Islet of Langerhans (tissue), 1 donor: ENCODE results near the gene ARFIP2.
A peak's percentile ranks its signal among the peaks of the same experiment; 100 is the strongest.

ENCODE experiments used
- FAIRE-seq: peaks from one replicate; lab custom pipeline; 2011; peaks lifted over from hg19 to GRCh38; lab: Jason Lieb, UNC

The ARFIP2 gene

DNA sequence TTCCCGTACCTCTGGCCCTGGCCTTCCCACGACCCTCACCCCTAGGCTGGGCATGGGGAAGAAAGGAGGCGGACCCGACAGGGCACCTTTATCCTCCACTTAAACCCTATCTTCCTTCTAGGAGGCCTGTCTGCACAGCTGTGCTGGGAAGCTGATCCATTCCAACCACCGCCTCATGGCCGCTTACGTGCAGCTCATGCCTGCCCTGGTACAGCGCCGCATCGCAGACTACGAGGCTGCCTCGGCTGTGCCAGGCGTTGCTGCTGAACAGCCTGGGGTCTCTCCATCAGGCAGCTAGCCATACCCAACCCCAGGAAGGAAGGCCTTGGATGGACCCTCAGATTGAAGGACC lies 769 bp upstream of the ARFIP2 start:
- no peak for FAIRE-seq

DNA sequence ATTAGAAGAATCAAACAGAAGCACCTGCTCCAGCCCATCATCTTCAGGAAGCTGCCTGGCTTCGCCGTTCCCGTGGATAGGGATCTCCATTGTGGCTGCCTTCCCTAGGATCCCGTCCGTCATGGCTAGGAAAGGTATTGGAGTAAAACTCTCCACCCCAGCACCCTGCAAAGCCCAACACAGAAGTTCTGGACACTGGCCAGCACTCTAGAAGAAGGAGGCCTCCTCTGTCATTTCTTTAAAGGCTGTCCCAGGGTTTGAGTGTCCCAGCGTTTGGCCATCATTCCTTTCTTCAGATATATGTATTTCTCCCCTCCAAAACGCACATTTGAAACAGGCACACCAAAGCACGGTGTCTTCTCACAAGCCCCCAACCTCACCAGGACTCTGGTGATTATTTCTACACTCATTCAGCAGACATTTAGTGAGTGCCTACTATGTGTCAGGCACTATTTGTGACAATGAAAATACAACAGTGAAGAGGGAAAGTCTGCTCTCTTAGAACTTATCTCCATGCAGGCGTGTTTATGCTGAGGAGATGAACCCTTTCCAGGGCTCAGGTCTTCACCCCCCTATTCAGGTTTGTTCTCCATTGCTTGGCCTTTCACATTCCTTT lies 724 bp downstream of the ARFIP2 start:
- FAIRE-seq = no peak

- FAIRE-seq = no peak
Measured at GRCh38 chr11:6476571-6476970, 4.6 kb downstream of the ARFIP2 start.

- peak; percentile 81 for FAIRE-seq
Measured at GRCh38 chr11:6475936-6476335, 5.2 kb downstream of the ARFIP2 start.

GRCh38 chr11:6474806-6475500 lies 6.2 kb downstream of the ARFIP2 start:
- FAIRE-seq = no peak

DNA sequence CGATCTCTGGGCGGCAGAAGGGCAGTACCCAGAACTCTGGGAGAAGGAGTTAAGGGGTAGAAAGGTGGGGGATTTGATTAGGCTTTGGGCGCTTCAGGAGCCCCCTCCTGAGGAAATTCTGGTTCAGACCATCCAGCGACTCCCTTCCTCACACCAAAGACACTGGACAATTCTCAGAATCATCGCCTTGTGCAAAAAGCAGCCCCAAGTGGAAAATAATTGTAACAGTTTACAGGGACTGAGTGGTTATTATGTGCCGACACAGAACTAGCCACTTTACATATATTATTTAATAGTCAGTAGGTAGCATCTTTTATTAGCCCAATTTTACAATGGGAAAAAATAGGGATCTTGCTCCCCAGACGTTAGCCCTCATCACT lies 6.7 kb downstream of the ARFIP2 start:
- FAIRE-seq = no peak

- FAIRE-seq = no peak
Measured at GRCh38 chr11:6473451-6474412, 7.4 kb downstream of the ARFIP2 start, which contains the start of gene TRIM3. Gene TRIM3 (minus strand): TSS chr11:6473941. CDS start chr11:6465695, 8,246 bp downstream.

DNA sequence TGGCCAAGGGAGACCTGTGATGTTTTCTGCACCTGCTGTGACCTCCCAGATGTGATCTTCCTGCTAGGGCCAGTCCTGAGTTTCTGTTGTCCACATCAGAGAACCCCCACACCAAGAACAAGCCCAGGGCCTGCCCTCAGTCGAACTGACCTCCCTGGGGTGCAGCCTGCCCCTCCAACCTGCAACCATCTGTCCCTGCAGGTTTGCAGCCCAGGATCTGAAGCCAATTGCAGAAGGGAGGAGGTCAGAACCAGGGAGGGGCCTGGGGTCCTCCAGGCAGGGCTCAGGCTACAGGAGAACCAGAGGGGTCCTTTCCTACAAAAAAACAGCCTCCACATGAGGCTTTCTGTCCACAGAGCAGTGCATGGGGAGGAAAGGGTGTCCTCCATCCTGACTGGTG lies 8.2 kb downstream of the ARFIP2 start:
- FAIRE-seq = no peak

DNA sequence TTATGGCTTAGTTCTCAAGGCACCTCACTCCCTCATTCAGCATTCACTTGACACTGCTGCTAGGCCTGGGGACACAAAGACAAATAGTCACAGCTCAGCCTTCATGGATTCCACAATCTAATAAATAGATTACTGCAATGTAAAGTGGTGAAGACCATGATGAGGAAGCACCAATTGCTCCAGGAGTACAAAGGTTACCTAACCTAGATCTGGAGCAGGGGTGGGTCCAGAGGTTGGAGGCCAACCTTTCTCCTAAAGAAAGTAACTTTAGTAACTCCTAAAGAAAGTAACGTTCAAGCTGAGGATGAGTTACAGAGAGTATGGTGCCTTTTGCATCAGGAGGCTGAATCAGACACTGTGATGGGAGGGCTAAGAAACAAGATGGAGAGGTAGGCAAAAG lies 11.5 kb downstream of the ARFIP2 start:
- FAIRE-seq = no peak

DNA sequence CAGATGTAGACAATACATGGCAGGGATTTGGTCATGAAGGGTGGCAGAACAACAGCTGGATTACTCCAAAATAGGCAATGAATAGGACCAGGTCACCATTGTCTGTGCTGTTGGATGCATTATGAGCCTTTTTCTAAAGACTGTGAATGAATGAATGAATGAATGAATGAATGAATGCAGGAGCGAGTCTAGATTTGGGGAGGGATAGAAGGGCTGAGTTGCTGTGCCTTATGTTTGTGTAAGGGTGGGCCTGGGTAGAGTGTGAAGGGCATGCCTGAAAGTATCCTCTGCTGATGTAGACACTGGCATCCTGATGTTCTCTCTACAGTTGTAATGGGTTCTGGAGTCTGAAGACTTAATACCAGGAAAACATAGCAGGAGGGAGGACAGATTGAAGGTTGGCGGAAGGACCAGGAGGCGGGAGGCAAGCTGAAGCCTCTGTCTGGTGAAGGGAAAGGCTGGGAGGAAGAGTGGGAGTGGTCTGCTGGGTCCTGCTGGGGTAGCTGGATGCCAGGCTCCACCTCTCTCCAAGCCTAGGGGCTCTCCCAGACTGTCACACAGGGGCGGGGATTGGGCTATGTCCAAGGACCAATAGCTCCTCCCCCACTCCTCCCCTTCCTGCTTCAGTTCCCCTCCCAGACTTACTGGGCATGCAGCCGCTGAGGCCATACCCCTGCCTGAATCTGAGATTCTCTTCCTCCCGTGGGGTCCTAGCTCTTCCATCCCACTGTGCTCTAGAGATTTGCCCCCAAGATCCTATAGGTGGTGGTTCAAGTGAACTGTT lies 12.2 kb downstream of the ARFIP2 start:
- FAIRE-seq = no peak

DNA sequence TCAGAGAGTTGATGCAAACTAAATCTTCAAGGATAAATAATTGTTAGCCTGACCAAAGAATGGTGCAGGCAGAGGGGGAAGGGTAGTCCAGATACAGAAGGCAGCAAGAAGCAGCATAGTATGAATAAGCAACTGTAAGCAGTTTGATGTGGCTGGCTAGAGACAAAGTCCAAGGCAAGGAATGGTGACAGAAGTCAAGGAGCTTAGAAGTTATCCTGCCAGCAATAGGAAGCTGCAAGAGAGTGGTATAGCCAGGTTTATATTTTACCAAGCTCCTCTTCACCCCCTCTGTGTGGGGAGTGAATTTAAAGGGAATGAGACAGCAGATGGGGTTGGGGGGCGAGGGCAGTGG lies 22.1 kb downstream of the ARFIP2 start:
- no peak for FAIRE-seq

- no peak for FAIRE-seq
Measured at GRCh38 chr11:6458352-6459098, 22.6 kb downstream of the ARFIP2 start.

DNA sequence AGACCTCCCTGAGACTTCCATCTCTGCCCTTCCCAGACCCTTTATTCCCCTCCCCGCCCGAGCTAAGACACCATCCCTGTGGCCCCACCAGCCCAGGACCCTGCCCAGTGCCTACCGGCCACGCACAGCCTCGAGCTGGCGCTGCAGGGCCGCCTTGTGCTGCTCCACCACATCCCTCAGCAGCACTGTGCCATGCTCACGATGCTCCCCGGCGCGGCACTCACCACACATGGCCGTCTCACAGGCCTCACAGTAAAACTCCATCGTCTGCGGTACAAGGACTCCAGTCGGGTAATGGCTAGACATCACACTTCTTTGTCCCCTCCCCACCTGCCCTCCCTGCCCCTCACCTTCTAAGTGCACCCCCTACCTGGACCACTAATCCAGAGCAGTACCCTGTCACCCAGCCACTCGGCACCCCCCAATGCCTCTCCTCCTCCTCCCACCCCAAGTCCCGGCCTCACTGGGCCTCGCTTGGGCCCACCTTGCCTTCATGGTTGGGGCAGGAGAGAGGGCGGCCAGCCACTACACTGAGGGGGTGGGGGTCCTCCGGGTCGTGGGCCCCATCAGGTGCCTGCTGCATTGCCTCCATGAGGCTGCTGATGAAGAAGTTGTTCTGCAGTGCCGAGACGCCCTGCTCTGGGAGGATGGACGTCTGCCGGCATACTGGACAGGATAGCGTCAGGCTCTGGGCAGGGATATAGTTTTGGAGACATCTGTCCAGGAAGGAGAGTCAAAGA lies 23.4 kb downstream of the ARFIP2 start:
- no peak for FAIRE-seq

DNA sequence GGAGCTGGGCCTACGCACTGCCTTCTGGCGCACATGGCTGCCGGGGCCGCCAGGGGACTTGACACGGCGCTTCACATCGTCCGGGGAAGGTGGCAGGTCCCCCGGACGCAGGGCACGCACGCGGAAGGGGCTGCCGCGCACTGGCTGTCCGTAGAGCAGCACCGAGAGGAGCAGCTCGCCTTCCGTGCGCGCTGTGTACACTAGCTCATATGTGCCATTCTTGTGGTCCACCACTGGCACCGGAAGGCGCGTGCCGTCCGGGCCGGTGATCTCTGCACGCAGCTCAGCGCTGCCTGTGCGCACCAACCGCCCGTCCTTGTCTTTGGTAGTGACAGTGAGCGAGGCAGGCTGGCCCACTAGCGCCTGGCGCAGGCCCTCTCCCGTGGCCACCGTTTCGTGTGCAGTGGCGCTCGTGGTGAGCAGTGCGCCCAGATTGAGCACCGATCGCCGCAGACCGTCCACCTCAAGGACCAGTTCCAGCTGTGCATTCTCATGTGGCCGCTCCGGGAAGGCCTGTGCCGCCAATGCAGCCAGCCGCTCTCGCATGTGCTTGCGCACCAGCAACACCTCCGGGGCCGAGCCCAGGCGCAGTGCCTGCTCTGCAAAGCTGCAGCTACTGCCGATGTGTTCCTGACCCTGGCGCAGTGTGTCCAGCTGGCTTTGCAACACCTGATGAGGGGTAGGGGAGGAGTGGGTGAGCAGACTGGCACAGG lies 24.6 kb downstream of the ARFIP2 start:
- no peak for FAIRE-seq

- no peak for FAIRE-seq
Measured at GRCh38 chr11:6455070-6455469, 26.1 kb downstream of the ARFIP2 start.

- FAIRE-seq = no peak
Measured at GRCh38 chr11:6453152-6453551, 28.0 kb downstream of the ARFIP2 start.

GRCh38 chr11:6452219-6452618 lies 28.9 kb downstream of the ARFIP2 start:
- FAIRE-seq = no peak

- no peak for FAIRE-seq
Measured at GRCh38 chr11:6448574-6448973, 32.6 kb downstream of the ARFIP2 start.

- no peak for FAIRE-seq
Measured at GRCh38 chr11:6443269-6444003, 37.7 kb downstream of the ARFIP2 start.

- FAIRE-seq = no peak
Measured at GRCh38 chr11:6442441-6442840, 38.7 kb downstream of the ARFIP2 start.
